ENCODE results near the gene LMBRD1.

GRCh38 chr6:69705954-69706353 lies 90.9 kb downstream of the LMBRD1 start:
- no peak for TF ChIP-seq CTCF (IDR thresholded peaks at IDR 0.05)
- no peak for TF ChIP-seq POLR2AphosphoS5 (IDR thresholded peaks at IDR 0.05)
- no peak for TF ChIP-seq EP300 (IDR thresholded peaks at IDR 0.05)
- TF ChIP-seq POLR2A (IDR thresholded peaks at IDR 0.05): no peak
